ENCODE data around the gene ADAP1.
"Not testable (repeated sequence)": the region's sequence is repeated elsewhere in the genome, so short reads cannot be mapped to it uniquely, and the experiment has no call there.

Gene ADAP1

GRCh38 chr7:954330-955238, at the start of gene ADAP1:
Gene ADAP1, minus strand, starts transcription at chr7:954680. Its CDS starts 203 bp downstream, at chr7:954477.
- FAIRE-seq, result no peak

- not testable (repeated sequence) for FAIRE-seq
These were observed 48.0 kb upstream of the ADAP1 start for GRCh38 chr7:1002445-1002844.

GRCh38 chr7:1002026-1002425, 47.5 kb upstream of the ADAP1 start:
- FAIRE-seq, result not testable (repeated sequence)

- FAIRE-seq, result peak; percentile 90
These were observed 46.7 kb upstream of the ADAP1 start for GRCh38 chr7:1001069-1001770.

- no peak for FAIRE-seq
These were observed 45.8 kb upstream of the ADAP1 start for GRCh38 chr7:999941-1000935.

- FAIRE-seq, result peak; percentile 81
These were observed 44.8 kb upstream of the ADAP1 start for GRCh38 chr7:999149-999879.

GRCh38 chr7:997404-998395, 43.2 kb upstream of the ADAP1 start:
- FAIRE-seq, result no peak

- FAIRE-seq, result no peak
These were observed 41.8 kb upstream of the ADAP1 start for GRCh38 chr7:996079-996872.

GRCh38 chr7:995571-995970, 41.1 kb upstream of the ADAP1 start:
- no peak for FAIRE-seq

GRCh38 chr7:994592-995308, 40.3 kb upstream of the ADAP1 start:
- FAIRE-seq, result no peak

GRCh38 chr7:992709-993607, 38.5 kb upstream of the ADAP1 start:
- FAIRE-seq, result peak; percentile 92

GRCh38 chr7:991729-992656, 37.5 kb upstream of the ADAP1 start:
- FAIRE-seq, result no peak

- no peak for FAIRE-seq
These were observed 36.7 kb upstream of the ADAP1 start for GRCh38 chr7:990933-991728.

GRCh38 chr7:990352-990932, 36.0 kb upstream of the ADAP1 start:
- no peak for FAIRE-seq

GRCh38 chr7:988963-989529, 34.6 kb upstream of the ADAP1 start:
- no peak for FAIRE-seq
